ENCODE data around the gene UBASH3A.

The UBASH3A gene

GRCh38 chr21:42460391-42461184 lies 56.9 kb downstream of the UBASH3A start:
- Histone ChIP-seq H3K4me1 (no peaks in the 10 kb centered on the region; the same call in 1 of the 2 replicates), H3K9me3 (no peaks in the 10 kb centered on the region), H3K36me3 (no peaks in the 10 kb centered on the region), H3K27me3 (no peaks in the 10 kb centered on the region), H3K4me3 (ENCODE audit: low read depth, low read length) (no peak overlapping the region)
- no peak for TF ChIP-seq CTCF (IDR thresholded peaks at IDR 0.05; ENCODE audit: low read depth, low read length)
- DNase-seq: peak; percentile 27

- Histone ChIP-seq H3K36me3 (no peaks in the 10 kb centered on the region), H3K27me3 (no peaks in the 10 kb centered on the region), H3K4me3 (ENCODE audit: low read depth, low read length) (no peak overlapping the region), H3K9me3 (no peaks in the 10 kb centered on the region), H3K4me1 (no peaks in the 10 kb centered on the region; the same call in 1 of the 2 replicates)
- no peak for DNase-seq
- no peak for TF ChIP-seq CTCF (IDR thresholded peaks at IDR 0.05; ENCODE audit: low read depth, low read length)
Measured at GRCh38 chr21:42461185-42461520, 57.5 kb downstream of the UBASH3A start.

- Histone ChIP-seq H3K4me3 (ENCODE audit: low read depth, low read length) (no peak overlapping the region), H3K27me3 (no peaks in the 10 kb centered on the region), H3K4me1 (no peaks in the 10 kb centered on the region; the same call in 1 of the 2 replicates), H3K36me3 (no peaks in the 10 kb centered on the region), H3K9me3 (no peaks in the 10 kb centered on the region)
- TF ChIP-seq CTCF (IDR thresholded peaks at IDR 0.05; ENCODE audit: low read depth, low read length): no peak
- peak; percentile 0 for DNase-seq
Measured at GRCh38 chr21:42461881-42462877, 58.5 kb downstream of the UBASH3A start.

GRCh38 chr21:42463861-42464515 lies 60.3 kb downstream of the UBASH3A start:
- DNase-seq: peak; percentile 47
- no peaks in the 10 kb centered on the region; the same call in 1 of the 2 replicates for H3K4me1 ChIP-seq
- no peaks in the 10 kb centered on the region for H3K27me3 ChIP-seq
- H3K9me3 ChIP-seq: no peaks in the 10 kb centered on the region
- TF ChIP-seq CTCF (IDR thresholded peaks at IDR 0.05; ENCODE audit: low read depth, low read length): no peak
- no peak overlapping the region for H3K4me3 ChIP-seq (ENCODE audit: low read depth, low read length)
- no peaks in the 10 kb centered on the region for H3K36me3 ChIP-seq

- no peak overlapping the region for H3K4me3 ChIP-seq (ENCODE audit: low read depth, low read length)
- no peak for DNase-seq
- no peak for TF ChIP-seq CTCF (IDR thresholded peaks at IDR 0.05; ENCODE audit: low read depth, low read length)
- H3K4me1 ChIP-seq: no peaks in the 10 kb centered on the region; the same call in 1 of the 2 replicates
- H3K27me3 ChIP-seq: no peaks in the 10 kb centered on the region
- no peaks in the 10 kb centered on the region for H3K9me3 ChIP-seq
- H3K36me3 ChIP-seq: no peaks in the 10 kb centered on the region
Measured at GRCh38 chr21:42465008-42465802, 61.5 kb downstream of the UBASH3A start.

Data from BE2C (cell line).